Glomerular endothelial cell (primary cell): ENCODE results near the gene IRF7. TPM values are rescaled to one million over a fixed set of nuclear protein-coding genes. Genes with fewer than 3 reads are reported as not detected.
"Not testable (repeated sequence)": the region's sequence is repeated elsewhere in the genome, so short reads cannot be mapped to it uniquely, and the experiment has no call there.

Experiments used
- DNase-seq: peaks from one replicate; pipeline ENCODE4 v3.0.0-alpha.2; 2011; ENCODE audit warnings: low read depth, low spot score; ENCODE audit errors: extremely low read depth
- total RNA-seq: library from RNA; depleted of rRNA; stranded (reverse); fragments of >200 nt; gene quantifications from 2 replicates; pipeline ENCODE4 v1.2.3, GENCODE V29; 2015

The IRF7 gene
- total RNA-seq, 1 donor from 2014 or later = 66.5 TPM

GRCh38 chr11:586376-587316 is 29.1 kb downstream of the IRF7 start:
- DNase-seq = no peak

GRCh38 chr11:584287-584686 is 31.5 kb downstream of the IRF7 start:
- no peak for DNase-seq

GRCh38 chr11:581752-582151 is 34.0 kb downstream of the IRF7 start:
- no peak for DNase-seq

GRCh38 chr11:581342-581741 is 34.4 kb downstream of the IRF7 start:
- no peak for DNase-seq

GRCh38 chr11:579830-580601 is 35.7 kb downstream of the IRF7 start:
- DNase-seq = no peak

GRCh38 chr11:578276-579035 is 37.3 kb downstream of the IRF7 start:
- DNase-seq = no peak

- no peak for DNase-seq
Measured at GRCh38 chr11:577611-577894, 38.2 kb downstream of the IRF7 start.

- DNase-seq = no peak
Measured at GRCh38 chr11:576811-577610, 38.7 kb downstream of the IRF7 start.

GRCh38 chr11:575996-576768 is 39.6 kb downstream of the IRF7 start, which contains the start of gene PHRF1:
PHRF1 (plus strand) TSS chr11:576470; CDS start chr11:581513, 5,043 bp downstream.
- peak; percentile 72 for DNase-seq

- DNase-seq = no peak
Measured at GRCh38 chr11:575313-575995, 40.3 kb downstream of the IRF7 start.

GRCh38 chr11:574632-575312 is 41.0 kb downstream of the IRF7 start:
- DNase-seq = no peak

GRCh38 chr11:574031-574570 is 41.6 kb downstream of the IRF7 start:
- DNase-seq = not testable (repeated sequence)

- DNase-seq = no peak
Measured at GRCh38 chr11:573146-573759, 42.5 kb downstream of the IRF7 start.

GRCh38 chr11:571802-572185 is 44.0 kb downstream of the IRF7 start:
- DNase-seq = no peak

- no peak for DNase-seq
Measured at GRCh38 chr11:569158-569885, 46.4 kb downstream of the IRF7 start.

- DNase-seq = no peak
Measured at GRCh38 chr11:568306-569157, 47.2 kb downstream of the IRF7 start.
